HG03280 (cell line): ENCODE measurements around the gene ZNF555.
A peak's percentile ranks its signal among the peaks of the same experiment; 100 is the strongest.
"Not testable (repeated sequence)": the region's sequence is repeated elsewhere in the genome, so short reads cannot be mapped to it uniquely, and the experiment has no call there.

Source experiments
- ATAC-seq: cut with Tn5 transposase; IDR thresholded peaks from one replicate; pipeline ENCODE4 v1.9.1; 2021; ENCODE audit warnings: mild to moderate bottlenecking, moderate library complexity; ENCODE audit not compliant: unreplicated experiment

The ZNF555 gene

DNA sequence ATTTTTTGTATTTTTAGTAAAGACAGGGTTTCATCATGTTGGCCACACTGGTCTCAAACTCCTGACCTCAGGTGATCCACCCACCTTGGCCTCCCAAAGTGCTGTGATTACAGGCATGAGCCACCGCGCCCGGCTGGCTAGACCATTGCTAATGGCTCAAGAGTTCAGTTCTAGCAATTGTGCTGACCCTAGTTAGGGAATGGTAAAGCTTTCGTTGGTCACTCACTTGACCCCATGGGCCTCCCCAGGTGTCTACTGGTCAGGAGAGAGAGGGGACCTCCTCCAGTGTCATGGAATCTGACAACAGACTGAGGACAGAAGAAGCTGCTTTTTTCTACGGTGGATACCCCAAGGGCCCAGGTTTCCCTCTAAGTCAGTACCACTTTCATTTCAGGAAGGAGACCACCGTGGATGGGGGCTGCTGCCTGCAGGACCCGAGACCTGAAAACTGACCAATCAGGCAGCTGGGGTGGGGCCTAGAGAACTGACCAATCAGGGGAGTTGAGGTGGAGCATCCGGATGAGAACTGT lies 25.3 kb downstream of the ZNF555 start:
- no peak for ATAC-seq

DNA sequence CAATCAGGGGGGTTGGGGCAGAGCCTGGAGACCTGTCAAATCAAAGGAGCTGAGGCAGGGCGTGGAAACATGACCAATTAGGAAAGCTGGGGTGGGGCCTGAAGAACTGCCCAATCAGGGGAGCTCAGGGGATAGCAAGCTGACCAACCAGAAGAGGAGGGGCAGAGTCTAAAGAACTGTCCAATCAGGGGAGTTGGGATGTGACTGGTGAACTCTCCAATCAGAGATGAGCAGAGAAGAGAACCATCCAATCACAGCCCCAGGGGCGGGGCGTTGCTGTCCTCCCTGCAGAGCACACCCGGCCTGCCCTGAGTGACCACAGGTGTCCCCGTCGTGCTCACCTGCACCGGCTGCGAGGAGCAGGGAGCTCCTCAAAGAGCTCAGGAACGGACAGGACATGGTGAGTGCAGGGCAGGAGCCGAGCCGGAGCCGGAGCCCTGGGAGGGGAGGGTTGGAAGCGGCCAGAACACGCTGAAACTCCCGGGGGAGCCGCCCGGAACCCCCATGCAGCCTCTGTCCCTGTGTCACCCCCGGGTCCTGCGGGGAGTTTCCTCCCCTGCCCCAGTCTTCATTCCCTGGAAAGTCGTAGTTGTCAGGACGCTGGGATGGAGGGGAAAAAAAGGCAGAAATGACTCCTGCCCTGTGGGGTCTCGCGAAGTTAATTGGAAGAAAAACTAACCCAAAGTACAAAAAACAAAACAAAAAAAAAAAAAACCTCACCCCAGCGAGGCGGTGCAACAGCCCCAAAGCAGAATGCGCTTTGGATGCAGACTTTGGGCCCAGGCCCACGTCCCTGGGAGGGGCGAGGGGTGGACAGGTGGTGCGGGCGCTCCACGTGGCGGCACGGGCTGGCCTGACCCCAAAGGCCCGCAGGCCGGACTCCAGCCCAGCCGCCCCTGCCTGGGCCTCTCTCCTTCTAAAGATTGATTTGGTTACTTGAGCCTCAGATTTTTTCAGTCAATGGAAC lies 26.0 kb downstream of the ZNF555 start, which contains the start of gene ZNF556:
TSS of gene ZNF556 (plus strand) at position 311 of the 967 bp plus-strand sequence. CDS start at position 398, 87 bp downstream.
- ATAC-seq = no peak

DNA sequence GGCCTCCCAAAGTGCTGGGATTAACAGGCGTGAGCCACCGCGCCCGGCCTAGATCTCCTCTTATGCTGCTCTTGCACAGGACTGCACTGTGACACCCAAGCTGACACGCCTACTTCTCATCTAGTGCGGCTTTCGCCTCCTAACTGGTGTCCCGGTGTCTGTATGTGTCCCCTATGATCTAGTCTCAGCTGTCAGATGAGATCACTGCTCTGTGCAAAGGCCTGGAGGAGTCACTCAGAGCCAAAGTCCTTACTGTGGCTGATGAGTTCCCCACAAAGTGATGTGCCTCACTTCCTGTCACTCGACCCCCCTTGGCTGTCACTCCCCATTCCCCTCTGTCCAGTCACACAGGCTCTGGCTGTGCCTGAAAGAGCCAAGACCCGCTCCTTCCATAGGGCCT lies 28.3 kb downstream of the ZNF555 start:
- ATAC-seq = no peak

DNA sequence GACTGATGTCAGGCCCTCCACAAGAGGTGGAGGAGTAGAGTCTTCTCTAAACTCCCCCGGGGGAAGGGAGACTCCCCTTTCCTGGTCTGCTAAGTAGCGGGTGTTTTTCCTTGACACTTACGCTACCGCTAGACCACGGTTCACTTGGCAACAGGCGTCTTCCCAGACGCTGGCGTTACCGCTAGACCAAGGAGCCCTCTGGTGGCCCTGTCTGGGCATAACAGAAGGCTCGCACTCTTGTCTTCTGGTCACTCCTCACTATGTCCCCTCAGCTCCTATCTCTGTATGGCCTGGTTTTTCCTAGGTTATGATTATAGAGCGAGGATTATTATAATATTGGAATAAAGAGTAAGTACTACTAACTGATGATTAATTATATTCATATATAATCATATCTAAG lies 30.9 kb downstream of the ZNF555 start:
- not testable (repeated sequence) for ATAC-seq

DNA sequence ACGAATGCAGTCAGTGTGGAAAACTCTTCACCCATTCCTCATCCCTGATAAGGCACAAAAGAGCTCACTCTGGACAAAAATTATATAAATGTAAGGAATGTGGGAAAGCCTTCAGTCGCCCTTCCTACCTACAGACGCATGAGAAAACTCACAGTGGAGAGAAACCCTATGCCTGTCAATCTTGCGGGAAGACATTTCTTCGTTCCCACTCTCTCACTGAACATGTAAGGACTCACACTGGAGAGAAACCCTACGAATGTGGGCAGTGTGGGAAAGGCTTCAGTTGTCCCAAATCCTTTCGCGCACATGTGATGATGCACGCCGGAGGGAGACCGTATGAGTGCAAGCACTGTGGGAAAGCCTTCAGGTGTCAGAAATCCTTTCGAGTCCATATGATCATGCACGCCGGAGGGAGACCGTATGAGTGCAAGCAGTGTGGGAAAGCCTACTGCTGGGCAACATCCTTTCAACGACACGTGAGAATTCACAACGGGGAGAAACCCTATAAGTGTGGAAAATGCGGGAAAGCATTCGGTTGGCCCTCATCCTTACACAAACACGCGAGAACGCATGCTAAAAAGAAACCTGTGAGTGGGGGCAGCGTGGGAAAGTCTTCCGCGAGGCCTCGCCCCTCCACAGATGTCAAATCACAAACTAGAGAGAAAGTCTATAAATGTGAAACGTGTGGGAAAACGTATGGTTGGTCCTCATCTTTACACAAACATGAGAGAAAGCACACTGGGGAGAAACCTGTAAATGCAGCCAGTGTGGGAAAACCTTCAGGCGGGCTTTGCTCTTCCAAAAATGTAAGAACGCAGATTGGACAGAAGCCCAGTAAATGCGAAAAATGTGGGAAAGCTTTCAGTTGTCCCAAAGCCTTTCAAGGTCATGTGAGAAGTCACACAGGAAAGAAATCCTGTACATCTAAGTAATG lies 36.4 kb downstream of the ZNF555 start:
- no peak for ATAC-seq

DNA sequence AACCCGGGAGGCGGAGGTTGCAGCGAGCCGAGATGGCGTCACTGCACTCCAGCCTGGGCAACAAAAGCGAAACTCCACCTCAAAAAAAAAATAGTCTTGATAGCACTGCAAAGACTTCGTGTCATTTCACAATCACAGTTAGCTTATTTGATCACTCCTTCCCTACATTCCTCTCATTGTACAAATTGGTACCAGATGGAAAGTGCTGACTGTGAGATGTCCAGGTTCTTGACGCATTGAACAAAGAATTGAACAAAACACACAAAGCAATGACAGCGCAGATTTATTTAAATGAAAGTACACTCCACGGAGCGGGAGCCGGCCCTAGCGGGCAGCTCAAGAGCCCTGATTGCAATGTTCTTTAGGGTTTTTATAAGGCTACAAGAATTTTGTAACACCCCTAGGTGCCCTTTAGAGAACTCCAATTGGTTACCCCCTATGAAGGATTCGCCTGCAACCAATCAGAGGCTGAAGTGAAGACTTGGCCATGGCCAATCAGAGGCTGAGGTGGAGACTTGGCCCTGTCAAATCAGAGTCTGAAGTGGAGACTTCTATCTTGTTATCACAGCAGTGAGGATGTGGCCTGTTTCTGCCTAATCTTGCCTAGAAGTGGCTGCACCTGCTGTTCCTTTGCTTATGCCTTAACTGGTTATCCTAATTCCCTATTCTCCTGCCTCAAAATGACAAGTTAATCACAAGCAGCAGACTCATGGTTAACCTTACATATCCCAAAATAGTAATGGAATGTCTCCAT lies 42.6 kb downstream of the ZNF555 start:
- no peak for ATAC-seq

DNA sequence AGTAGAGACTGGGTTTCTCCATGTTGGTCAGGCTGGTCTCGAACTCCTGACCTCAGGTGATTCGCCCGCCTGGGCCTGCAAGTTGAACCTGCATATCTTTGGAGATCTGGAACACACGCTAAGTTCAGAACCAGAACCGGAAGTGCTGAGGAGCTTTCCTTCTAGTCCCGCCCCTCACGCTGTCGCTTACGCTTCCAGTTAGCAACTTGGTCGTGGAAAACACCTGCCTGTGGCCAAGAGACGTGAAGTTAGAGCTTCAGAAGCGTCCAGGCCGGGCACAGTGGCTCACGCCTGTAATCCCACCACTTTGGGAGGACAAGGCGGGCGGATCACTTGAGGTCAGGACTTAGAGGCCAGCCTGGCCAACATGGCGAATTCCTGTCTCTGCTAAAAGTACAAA lies 44.5 kb downstream of the ZNF555 start:
- no peak for ATAC-seq

DNA sequence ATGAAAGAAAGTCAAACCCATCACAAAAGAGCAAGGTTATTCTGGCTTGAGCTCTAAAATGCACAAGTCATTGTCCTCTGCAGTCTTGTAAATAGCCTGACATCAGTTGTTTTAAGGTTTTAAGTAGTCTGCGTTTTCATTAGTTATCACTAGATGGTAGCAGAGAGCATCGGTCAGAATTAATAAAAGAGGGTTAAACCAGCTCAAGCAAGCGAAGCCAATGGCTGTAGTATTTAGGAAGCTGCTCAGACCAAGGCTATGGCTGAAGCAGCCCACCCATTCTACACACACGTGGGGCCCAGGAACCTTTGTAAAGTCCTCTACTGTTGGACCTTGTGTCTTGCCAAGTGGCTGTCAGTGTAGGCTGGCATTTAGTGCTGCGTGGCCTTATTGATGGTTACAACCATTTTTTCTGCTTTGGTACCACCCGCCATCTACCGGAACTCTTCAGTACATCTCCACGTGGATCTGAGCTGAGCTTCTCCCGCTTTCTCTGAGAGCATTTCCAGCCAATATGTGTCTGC lies 46.2 kb downstream of the ZNF555 start:
- ATAC-seq = no peak

DNA sequence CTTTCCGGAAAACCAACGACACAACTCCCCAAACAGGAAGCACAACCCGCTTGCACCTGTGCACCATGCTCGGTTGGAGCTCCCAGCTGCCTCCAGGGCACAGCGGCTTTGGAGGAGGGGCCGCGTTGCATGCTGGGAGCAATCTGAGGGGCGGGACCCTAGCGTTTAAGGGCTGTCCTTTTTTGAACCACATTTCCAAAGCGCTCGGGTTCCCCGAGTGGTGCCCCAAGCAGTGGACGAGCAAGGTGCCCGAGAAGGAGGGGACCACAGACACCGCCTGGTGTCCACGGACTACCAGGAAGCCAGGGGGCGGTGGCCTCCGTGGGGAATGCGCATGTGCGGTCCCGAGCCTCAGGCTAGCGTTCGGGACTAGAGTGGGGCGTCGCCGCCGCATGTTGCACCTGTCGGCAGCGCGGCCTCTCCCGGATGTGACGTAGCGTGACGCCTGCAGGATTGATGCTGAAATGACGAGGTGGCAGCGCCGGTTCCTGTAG lies 47.5 kb downstream of the ZNF555 start:
- no peak for ATAC-seq

DNA sequence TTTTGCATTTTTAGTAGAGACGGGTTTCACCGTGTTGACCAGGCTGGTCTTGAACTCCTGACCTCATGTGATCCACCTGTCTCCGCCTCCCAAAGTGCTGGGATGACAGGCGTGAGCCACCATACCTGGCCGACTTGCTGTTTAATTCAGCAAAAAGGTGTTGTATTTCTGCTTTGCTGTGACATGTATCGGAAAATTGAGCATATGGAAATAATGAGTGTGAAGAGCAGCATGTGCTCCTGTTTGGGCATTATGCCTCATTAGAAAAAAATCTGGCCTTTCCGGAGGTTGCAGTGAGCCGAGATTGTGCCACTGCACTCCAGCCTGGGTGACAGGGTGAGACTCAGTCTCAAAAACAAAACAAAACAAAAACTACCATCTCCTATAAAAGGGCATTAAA lies 49.3 kb downstream of the ZNF555 start:
- not testable (repeated sequence) for ATAC-seq

DNA sequence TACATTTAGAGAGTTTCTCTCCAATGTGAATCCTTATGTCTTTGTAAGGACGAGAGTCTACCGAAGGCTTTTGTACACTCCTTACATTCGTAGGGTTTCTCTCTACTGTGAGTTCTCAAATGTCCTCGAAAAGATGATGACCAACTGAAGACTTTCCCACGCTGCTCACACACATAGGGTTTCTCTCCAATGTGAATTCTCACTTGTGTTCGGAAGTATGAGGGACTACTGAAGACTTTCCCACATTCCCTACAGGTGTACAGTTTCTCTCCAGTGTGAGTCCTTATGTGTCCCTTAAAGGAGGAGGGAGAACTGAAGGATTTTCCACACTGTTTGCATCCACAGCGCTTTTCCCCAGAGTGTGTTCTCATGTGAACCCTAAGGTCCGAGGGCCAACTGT lies 55.4 kb downstream of the ZNF555 start:
- no peak for ATAC-seq

DNA sequence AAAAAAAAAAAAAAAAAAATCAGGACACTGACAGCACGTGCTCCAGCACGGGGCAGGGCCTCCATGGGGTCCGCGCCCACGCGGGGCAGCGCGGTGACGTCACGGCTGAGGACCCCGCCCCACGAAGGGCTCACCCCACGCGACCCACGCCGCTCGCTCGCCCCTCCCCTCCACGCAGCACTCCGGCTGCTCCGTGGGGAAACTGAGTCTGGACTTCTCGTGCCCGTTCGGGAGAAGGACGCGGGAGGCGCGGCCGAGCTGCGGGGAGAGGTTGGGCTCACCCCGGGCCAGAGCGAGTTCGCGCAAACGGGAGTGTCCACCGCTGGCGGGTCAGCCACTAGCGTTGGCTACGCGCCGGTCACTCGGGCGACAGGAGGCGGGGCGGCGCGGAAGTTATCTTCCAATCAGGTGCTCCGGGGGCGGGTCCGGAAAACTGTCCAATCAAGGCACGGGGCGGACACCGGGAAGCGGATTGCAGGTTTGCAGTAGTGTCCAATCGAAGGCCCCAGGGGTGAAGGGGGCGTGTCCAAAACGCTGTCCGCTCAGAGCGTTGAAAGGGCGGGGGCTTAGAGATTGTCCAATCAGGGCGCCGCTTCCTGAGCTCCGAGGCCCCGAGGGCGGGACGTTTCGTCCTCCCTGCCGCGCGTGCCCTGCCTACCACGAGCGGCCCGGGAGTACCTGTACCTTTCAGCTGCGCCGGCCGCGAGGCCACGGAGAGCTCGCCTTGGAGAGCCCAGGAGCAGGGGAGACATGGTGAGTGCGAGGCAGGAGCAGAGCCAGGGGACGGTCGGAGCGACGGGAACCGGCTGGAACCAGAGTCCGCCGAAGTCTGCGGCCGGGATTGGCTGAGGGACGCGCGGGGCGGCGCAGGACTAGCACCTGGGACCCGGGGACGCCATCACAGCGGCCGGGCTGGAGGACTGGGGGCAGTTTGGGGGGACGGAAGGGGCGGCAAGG lies 59.3 kb downstream of the ZNF555 start, which contains the start of gene ZNF57:
TSS of gene ZNF57 (plus strand) at position 633 of the 957 bp plus-strand sequence. CDS start at position 751, 118 bp downstream.
- peak; percentile 93 for ATAC-seq

DNA sequence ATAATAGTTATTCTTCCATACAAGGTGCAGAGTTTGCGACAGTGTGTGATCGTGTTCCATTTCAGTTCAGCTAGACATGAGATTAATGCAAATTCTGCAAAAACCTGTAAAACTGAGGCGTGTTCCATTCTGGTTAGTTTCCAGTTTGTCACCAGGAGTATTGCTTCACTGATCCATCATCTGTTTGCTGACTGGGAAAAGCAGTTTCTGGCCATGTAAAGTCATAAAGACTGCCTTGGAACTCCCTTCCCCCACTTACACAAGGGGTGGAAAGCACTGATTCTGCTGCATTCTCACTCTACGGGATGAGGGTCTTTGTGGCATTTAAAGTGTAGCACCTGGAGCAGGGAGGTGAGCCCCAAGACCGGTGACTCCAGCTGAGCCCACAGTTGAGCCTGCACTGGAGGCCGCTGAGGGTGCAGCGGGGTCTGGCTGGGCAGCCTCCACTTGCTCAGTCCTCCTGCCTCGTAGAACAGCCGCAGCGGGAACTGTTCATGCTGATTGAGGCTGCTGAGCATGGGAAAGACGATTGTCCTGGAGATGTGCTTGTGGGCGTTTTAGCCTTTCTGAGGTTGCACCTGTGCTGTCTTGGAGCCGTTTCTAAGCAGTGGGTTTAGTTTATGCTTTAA lies 61.4 kb downstream of the ZNF555 start:
- no peak for ATAC-seq

DNA sequence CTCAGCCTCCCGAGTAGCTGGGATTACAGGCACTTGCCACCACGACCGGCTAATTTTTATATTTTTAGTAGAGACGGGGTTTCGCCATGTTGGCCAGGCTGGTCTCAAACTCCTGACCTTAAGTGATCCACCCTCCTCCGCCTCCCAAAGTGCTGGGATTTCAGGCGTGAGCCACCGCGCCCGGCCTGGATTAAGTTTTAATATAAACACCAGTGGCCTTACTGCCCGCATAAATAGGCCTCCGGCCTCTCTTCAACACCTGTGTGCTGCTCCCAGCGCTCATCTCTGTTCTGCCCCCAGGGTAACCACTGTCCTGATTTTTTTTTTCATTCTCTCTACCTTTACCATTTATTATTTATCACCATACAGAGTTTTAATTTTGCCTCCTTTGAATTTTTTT lies 62.1 kb downstream of the ZNF555 start:
- not testable (repeated sequence) for ATAC-seq

DNA sequence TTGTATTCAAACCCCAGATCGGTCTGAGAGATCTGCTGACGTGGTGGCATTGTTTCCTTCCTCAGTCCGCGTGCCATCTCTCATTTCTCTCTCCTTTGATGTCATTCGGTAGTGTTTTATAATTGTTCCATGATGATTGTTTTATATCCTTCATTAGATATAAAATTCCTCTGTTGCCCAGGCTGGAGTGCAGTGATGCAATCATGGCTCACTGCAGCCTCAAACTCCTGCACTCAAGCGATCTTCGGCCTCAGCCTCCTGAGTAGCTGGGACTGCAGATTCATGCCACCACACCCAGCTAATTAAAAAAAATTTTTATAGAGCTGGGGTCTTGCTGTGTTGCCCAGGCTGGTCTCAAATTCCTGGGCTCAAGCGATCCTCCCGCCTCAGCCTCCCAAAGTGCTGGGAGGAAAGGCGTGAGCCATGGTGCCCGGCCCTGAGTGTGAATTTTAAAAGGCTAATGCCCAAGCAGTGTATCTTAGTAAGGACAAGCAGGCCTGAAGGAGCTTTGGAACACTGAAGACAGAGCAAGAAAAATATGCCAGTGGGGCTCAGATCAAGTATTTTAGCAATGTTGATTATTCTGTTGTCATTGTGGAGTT lies 64.7 kb downstream of the ZNF555 start:
- no peak for ATAC-seq

DNA sequence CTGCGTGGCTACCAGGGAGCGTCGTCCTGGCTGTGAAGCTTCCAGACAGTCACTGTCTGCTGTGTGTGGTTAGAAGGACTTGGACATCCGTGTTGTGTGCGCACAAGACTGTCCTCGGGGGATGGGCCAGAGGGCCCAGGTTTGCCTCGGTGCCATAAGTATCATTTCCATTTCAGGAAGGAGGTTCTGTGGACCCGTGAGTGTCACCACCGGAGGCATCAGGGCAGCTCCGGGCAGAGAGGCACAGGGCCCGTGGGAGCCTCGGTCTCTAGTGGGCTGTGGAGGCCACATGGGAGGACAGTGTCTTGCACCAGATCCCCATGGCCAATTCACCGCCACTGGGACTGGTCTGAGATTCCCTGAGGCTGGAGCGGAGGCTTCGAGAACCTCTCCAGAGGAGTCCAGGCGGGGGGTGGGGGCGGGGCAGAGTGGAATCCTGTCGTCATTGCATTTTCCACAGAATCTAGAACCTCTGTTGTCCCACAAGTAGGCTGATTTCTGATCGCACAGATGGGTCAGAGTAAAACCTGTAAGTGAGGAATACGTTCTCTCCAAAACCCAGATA lies 65.4 kb downstream of the ZNF555 start:
- ATAC-seq = no peak
